Measurements from ENCODE around the gene CLEC9A. TPM values are rescaled to one million over a fixed set of nuclear protein-coding genes. Genes with fewer than 3 reads are reported as not detected.

Gene CLEC9A
- total and polyA plus RNA-seq, 2 donors (not counting 1 experiment from before 2014, with no cell fraction given), result not detected

DNA sequence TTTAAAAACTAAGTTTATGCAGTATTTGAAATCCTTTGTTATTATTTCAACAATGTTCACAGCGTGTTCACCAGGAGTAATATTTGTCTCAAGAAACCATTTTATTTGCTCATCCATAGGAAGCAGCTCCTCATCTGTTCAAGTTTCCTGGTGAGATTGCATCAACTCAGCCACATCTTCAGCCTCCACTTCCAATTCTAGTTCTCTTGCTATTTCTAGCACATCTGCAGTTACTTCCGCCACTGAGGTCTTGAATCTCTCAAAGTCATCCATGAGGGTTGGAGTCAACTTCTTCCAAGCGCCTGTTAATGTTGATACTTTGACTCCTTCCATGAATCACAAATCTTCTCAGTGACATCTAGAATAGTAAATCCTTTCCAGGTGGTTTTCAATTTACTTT, 18.0 kb downstream of the CLEC9A start:
- Histone ChIP-seq H3K4me1 (ENCODE audit: control insufficient read depth, extremely low read depth, insufficient read depth, low read length) (no peaks in the 10 kb centered on the region), H3K4me2 (ENCODE audit: extremely low read depth, insufficient read depth, low read length) (no peak overlapping the region), H3K9ac (ENCODE audit: insufficient read depth, low read length) (no peak overlapping the region), H3K4me3 (replicated peaks in 1 of 4; ENCODE audit: control extremely low read depth in 1 of 4, insufficient read depth in 1 of 4, low read depth in 3 of 4, low read length in 4 of 4) (no peak overlapping the region), H3K27ac (ENCODE audit: insufficient read depth, low read length) (no peak overlapping the region), H3K79me2 (ENCODE audit: control insufficient read depth, insufficient read depth, low read length) (no peaks in the 10 kb centered on the region), H3K9me3 (ENCODE audit: control insufficient read depth, insufficient read depth, low read depth, low read length) (no peaks in the 10 kb centered on the region), H3K36me3 (ENCODE audit: control insufficient read depth, insufficient read depth, low read length) (no peaks in the 10 kb centered on the region), H4K20me1 (ENCODE audit: control insufficient read depth, extremely low read depth, insufficient read depth, low read length) (no peaks in the 10 kb centered on the region), H3K27me3 (ENCODE audit: control insufficient read depth, insufficient read depth, low read length) (no peaks in the 10 kb centered on the region), H2AFZ (ENCODE audit: low read length) (no peak overlapping the region)
- no peak for DNase-seq (ENCODE audit: low read depth in 2 of 2)
- no peak for TF ChIP-seq EZH2 (IDR thresholded peaks at IDR 0.05; ENCODE audit: low read length, missing control alignments)
- no peak for TF ChIP-seq CTCF (conservative IDR thresholded peaks at IDR 0.05 in 1 of 2, IDR thresholded peaks at IDR 0.05 in 1 of 2; ENCODE audit: low read depth in 1 of 2, low read length in 2 of 2)

DNA sequence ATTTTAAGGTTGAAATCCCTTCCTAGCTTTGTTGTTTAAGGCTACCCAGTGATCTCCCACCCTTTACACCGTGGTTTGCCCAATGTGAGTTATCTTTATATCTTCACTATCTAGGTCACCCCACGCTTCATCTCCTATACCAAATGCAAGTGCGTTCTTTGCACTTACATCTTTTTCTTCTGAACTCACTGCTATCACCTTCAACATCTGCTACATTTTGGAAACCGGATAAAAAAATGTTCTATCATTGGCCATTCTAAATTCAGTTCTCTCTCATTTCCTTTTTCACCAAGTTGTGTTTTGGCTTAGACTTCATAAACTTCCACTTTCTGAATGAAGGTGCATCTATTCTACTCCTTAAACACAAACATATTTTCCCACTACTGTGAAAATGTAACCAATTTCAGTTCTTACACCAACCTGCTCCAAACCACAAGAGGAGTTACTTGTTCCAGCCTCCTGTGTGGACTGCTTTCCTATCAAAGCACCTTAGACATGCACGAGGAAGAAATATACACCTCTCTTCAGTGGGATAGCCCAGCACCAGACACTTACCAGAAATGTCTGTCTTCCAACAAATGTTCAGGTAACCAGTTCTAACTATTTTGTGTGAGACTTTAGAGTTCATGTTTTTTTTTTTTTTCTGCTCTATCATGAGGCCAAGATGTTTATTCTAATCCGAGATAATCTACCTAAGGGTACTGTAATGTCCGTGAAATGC, 21.9 kb downstream of the CLEC9A start:
- no peaks in the 10 kb centered on the region for H3K9me3 ChIP-seq (ENCODE audit: control insufficient read depth, insufficient read depth, low read depth, low read length)
- H3K4me2 ChIP-seq (ENCODE audit: extremely low read depth, insufficient read depth, low read length), result no peak overlapping the region
- DNase-seq (ENCODE audit: low read depth in 2 of 2), result no peak
- no peaks in the 10 kb centered on the region for H3K27me3 ChIP-seq (ENCODE audit: control insufficient read depth, insufficient read depth, low read length)
- no peak overlapping the region for H3K27ac ChIP-seq (ENCODE audit: insufficient read depth, low read length)
- TF ChIP-seq EZH2 (IDR thresholded peaks at IDR 0.05; ENCODE audit: low read length, missing control alignments), result no peak
- no peak for TF ChIP-seq CTCF (conservative IDR thresholded peaks at IDR 0.05 in 1 of 2, IDR thresholded peaks at IDR 0.05 in 1 of 2; ENCODE audit: low read depth in 1 of 2, low read length in 2 of 2)
- H3K9ac ChIP-seq (ENCODE audit: insufficient read depth, low read length), result no peak overlapping the region
- H3K4me3 ChIP-seq (replicated peaks in 1 of 4; ENCODE audit: control extremely low read depth in 1 of 4, insufficient read depth in 1 of 4, low read depth in 3 of 4, low read length in 4 of 4), result no peak overlapping the region
- no peaks in the 10 kb centered on the region for H3K36me3 ChIP-seq (ENCODE audit: control insufficient read depth, insufficient read depth, low read length)
- no peaks in the 10 kb centered on the region for H3K4me1 ChIP-seq (ENCODE audit: control insufficient read depth, extremely low read depth, insufficient read depth, low read length)
- no peak overlapping the region for H2AFZ ChIP-seq (ENCODE audit: low read length)
- H3K79me2 ChIP-seq (ENCODE audit: control insufficient read depth, insufficient read depth, low read length), result no peaks in the 10 kb centered on the region
- no peaks in the 10 kb centered on the region for H4K20me1 ChIP-seq (ENCODE audit: control insufficient read depth, extremely low read depth, insufficient read depth, low read length)

DNA sequence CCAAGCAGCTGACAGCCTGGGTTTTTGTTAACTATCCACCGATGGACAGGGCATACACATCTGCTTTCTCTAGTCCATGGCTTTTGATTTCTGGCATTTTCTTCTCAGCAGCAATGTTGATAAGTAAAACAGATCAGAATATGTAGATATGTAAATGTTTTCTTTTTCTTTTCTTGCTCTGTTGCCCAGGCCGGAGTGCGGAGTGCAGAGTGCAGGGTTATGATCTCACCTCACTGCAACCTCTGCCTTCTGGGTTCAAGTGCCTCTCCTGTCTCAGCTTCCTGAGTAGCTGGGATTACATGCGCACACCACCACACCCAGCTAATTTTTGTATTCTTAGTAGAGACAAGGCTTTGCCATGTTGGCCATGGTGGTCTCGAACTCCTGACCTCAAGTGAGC, 27.9 kb downstream of the CLEC9A start:
- H3K4me3 ChIP-seq (replicated peaks in 1 of 4; ENCODE audit: control extremely low read depth in 1 of 4, insufficient read depth in 1 of 4, low read depth in 3 of 4, low read length in 4 of 4), result no peak overlapping the region
- H3K79me2 ChIP-seq (ENCODE audit: control insufficient read depth, insufficient read depth, low read length), result no peaks in the 10 kb centered on the region
- no peak for DNase-seq (ENCODE audit: low read depth in 2 of 2)
- no peaks in the 10 kb centered on the region for H3K36me3 ChIP-seq (ENCODE audit: control insufficient read depth, insufficient read depth, low read length)
- no peaks in the 10 kb centered on the region for H3K27me3 ChIP-seq (ENCODE audit: control insufficient read depth, insufficient read depth, low read length)
- no peaks in the 10 kb centered on the region for H3K9me3 ChIP-seq (ENCODE audit: control insufficient read depth, insufficient read depth, low read depth, low read length)
- H3K4me1 ChIP-seq (ENCODE audit: control insufficient read depth, extremely low read depth, insufficient read depth, low read length), result no peaks in the 10 kb centered on the region
- no peak overlapping the region for H2AFZ ChIP-seq (ENCODE audit: low read length)
- no peak overlapping the region for H3K4me2 ChIP-seq (ENCODE audit: extremely low read depth, insufficient read depth, low read length)
- H3K9ac ChIP-seq (ENCODE audit: insufficient read depth, low read length), result no peak overlapping the region
- no peaks in the 10 kb centered on the region for H4K20me1 ChIP-seq (ENCODE audit: control insufficient read depth, extremely low read depth, insufficient read depth, low read length)
- no peak overlapping the region for H3K27ac ChIP-seq (ENCODE audit: insufficient read depth, low read length)
- TF ChIP-seq EZH2 (IDR thresholded peaks at IDR 0.05; ENCODE audit: low read length, missing control alignments) (no peak), CTCF (conservative IDR thresholded peaks at IDR 0.05 in 1 of 2, IDR thresholded peaks at IDR 0.05 in 1 of 2; ENCODE audit: low read depth in 1 of 2, low read length in 2 of 2) (no peak)
